Fibroblast of mammary gland (primary cell): ENCODE measurements around the gene AKAP6.
"Not testable (repeated sequence)": the region's sequence is repeated elsewhere in the genome, so short reads cannot be mapped to it uniquely, and the experiment has no call there.

ENCODE experiments used
- DNase-seq: peaks from one replicate; pipeline ENCODE4 v3.0.0-alpha.2; 2010; ENCODE audit warnings: low read depth
- H3K4me3 ChIP-seq: 2 replicates; pipeline ENCODE4 v1.5.1; 2011; ENCODE audit warnings: low read depth, mild to moderate bottlenecking, low read length, moderate library complexity; ENCODE audit not compliant: control insufficient read depth
- TF ChIP-seq, protein P1 (sequence below): conservative IDR thresholded peaks from 2 replicates; pipeline ENCODE4 v1.5.1; 2011; ENCODE audit warnings: low read depth, low read length, inconsistent platforms; ENCODE audit not compliant: control insufficient read depth, insufficient read depth

Gene AKAP6

DNA sequence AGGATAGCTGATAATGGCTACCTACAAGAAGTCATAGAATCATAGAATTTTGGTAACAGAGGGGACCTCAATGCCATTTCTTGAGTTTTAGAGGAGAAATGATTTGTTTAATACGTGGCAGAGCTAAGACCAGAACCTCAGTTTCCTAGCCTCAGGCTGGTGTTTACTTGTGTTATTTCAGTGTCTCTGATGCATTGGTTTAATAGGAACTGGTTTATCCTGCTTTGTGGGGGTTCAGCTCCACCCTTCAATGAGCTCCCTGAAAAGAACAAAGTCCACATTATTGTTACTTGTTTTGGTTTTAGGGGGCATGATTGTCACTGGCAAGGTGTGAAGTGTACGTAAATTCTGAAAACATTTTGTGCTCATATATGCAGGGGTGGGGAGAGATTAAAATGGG is 55.4 kb downstream of the AKAP6 start:
- no peak for DNase-seq
- H3K4me3 ChIP-seq = no peak overlapping the region
- TF ChIP-seq, protein P1, sequence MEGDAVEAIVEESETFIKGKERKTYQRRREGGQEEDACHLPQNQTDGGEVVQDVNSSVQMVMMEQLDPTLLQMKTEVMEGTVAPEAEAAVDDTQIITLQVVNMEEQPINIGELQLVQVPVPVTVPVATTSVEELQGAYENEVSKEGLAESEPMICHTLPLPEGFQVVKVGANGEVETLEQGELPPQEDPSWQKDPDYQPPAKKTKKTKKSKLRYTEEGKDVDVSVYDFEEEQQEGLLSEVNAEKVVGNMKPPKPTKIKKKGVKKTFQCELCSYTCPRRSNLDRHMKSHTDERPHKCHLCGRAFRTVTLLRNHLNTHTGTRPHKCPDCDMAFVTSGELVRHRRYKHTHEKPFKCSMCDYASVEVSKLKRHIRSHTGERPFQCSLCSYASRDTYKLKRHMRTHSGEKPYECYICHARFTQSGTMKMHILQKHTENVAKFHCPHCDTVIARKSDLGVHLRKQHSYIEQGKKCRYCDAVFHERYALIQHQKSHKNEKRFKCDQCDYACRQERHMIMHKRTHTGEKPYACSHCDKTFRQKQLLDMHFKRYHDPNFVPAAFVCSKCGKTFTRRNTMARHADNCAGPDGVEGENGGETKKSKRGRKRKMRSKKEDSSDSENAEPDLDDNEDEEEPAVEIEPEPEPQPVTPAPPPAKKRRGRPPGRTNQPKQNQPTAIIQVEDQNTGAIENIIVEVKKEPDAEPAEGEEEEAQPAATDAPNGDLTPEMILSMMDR = no peak

DNA sequence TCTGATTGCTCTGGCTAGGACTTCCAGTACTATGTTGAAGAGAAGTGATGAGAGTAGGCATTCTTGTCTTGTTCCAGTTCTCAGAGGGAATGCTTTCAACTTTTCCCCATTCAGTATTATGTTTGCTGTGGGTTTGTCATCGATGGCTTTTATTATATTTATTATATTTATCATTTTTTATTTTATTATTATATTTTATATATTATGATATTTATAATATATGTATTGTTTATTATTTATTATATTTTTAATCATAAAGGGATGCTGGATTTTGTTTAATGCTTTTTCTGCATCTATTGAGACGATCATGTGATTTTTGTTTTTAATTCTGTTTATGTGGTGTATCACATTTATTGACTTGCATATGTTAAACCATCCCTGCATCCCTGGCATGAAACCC is 58.2 kb downstream of the AKAP6 start:
- DNase-seq, H3K4me3 ChIP-seq: not testable (repeated sequence)

DNA sequence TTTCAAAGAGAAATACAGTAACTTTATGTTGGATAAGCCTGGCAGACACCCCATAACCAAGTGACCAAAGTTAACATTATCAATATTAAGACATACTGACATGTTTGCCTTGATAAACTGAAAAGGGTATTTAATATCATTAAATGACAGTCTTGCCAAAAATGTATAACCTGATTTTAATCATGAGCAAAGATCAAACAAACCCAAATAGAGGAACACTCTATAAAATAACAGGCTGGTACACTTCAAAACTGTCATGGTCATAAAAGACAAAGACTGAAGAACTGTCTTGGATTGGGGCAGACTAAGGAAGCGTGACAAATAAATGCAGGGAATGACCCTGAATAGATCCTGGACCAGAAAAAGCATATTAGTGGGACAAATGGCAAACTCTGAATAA is 64.0 kb downstream of the AKAP6 start:
- no peak for DNase-seq
- TF ChIP-seq, protein P1 = no peak
- no peak overlapping the region for H3K4me3 ChIP-seq

DNA sequence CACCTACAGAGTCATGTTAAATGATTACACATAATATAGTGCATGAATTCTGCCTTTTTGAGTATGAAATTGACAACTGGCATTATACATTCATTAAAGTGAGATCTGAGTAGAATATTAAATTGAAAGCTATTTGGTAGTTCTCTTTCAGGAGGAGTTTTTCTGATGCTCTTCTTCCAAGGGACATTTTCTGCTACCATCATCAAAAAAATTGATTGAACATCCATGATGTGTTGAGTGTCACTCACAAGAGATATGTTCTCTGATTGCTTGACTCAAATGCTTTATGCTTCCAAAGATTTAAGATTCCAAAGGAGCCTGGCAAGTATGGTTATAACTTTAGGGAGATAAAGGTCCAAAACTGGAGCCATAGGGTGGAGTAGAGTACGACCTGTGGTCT is 64.9 kb downstream of the AKAP6 start:
- DNase-seq = no peak
- H3K4me3 ChIP-seq = no peak overlapping the region
- TF ChIP-seq, protein P1 = no peak

DNA sequence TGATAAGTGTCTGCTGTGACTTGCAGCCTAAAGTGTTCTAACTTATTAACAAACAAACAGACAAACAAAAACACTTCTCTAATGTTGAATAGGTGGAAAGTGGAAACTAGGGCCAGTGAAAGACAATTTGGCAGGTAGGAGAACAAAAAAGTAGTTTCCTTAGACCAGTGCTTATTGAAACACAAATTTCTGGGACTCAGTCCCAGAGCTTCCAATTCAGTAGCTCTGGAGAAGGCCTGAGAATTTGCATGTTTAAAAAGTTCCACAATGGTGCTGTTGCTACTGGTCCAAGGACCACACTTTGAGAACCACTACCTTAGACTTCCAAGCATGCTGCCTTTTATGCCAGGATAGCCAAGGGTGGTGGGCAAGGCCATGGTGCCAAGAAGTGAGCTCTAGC is 67.8 kb downstream of the AKAP6 start:
- TF ChIP-seq, protein P1 = no peak
- H3K4me3 ChIP-seq = no peak overlapping the region
- DNase-seq = no peak

DNA sequence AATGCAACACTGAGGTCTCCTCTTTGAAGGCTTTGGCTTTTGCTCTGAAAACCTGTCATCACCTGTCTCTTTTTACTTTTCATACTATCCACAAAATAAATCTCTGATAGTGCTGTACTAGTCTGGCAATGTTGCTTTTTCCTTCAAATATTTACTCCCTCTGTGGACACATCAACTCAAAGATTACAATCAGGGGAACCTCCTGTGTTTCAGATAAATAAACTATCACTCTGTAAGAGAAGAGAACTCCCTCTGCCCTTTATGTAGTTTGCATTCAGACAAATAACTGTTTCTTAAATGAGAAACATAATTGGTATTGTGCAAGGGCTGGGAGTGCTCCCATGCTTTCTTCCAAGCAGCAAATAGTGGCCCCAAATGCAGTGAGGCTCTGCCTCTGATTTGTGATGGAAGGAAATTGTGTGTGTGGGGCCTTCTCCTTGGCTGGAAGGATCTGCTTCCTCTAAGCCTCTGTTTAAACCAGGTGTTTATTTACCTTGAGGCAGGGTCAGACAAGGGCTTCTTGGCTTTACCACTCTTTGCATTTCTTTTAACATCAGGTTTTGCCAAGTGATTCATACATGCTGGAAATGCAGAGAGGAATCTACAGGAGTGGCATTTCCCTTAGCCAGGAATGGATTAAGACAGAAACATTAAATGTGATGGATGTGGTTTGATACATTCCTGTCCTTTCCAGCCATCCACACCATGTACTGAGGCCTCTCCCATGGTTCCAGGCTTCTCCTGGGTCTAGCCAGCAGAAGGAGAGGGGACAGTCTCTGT is 69.0 kb downstream of the AKAP6 start:
- TF ChIP-seq, protein P1 = no peak
- H3K4me3 ChIP-seq = no peak overlapping the region
- DNase-seq = peak; percentile 53

DNA sequence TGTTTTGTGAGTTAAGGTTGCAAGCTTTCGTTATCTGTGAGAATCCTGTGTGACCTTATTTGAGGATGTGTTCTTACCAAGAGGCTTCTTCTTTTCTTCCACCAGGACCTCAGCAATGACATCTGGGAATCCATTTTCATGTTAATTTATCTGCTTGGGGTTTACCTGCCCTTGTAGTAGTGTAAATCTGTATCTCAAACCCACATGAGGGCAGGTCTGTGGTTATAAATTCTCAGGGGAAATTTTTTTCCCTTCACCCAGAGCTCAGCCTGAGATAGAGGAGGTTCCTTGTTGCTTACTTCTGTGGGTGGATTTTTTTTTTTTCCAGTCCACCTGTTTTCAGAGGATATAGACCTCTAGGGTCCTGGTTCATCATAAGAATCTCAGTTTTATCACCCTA is 70.8 kb downstream of the AKAP6 start:
- DNase-seq = no peak
- TF ChIP-seq, protein P1 = no peak
- no peak overlapping the region for H3K4me3 ChIP-seq
